H4 (cell line): ENCODE results near the gene ACRBP. TPM values are rescaled to one million over a fixed set of nuclear protein-coding genes. Genes with fewer than 3 reads are reported as not detected.

Source experiments
- total RNA-seq: library from RNA; depleted of rRNA; stranded (reverse); fragments of >200 nt; shearing (Covaris generic); gene quantifications from 2 replicates; pipeline ENCODE4 v1.2.3, GENCODE V29; 2014; rRNA removed

ACRBP gene
- total RNA-seq, 1 experiment from 2014 or later = not detected

Other genes with a start within 250 kb of the ACRBP start
- not detected in 2 replicates for gene CD27, start 202.5 kb downstream of the ACRBP start, total RNA-seq
- 8.6 and 20.5 TPM in 2 replicates for gene TAPBPL, start 195.4 kb downstream of the ACRBP start, total RNA-seq
- gene VAMP1, start 176.8 kb downstream of the ACRBP start, total RNA-seq = 2.8 and 4.1 TPM in 2 replicates
- gene MRPL51, start 154.2 kb downstream of the ACRBP start, total RNA-seq = 286 and 368 TPM in 2 replicates
- gene NCAPD2, start 153.3 kb downstream of the ACRBP start, total RNA-seq = 126 and 187 TPM in 2 replicates
- gene GAPDH, start 112.9 kb downstream of the ACRBP start, total RNA-seq = 9,561 and 11,555 TPM in 2 replicates
- 2.1 and 5.4 TPM in 2 replicates for gene IFFO1, start 91.4 kb downstream of the ACRBP start, total RNA-seq
- gene NOP2, start 79.1 kb downstream of the ACRBP start, total RNA-seq = 64.3 and 90.3 TPM in 2 replicates
- gene CHD4, start 40.1 kb downstream of the ACRBP start, total RNA-seq = 242 and 246 TPM in 2 replicates
- gene LPAR5, start 11.5 kb downstream of the ACRBP start, total RNA-seq = 0.04 TPM in 1 of 2 replicates, not detected in the other
- gene ING4, start 15.7 kb upstream of the ACRBP start, total RNA-seq = 57.8 and 65.7 TPM in 2 replicates
- gene ZNF384, start 41.9 kb upstream of the ACRBP start, total RNA-seq = 21.2 and 23.6 TPM in 2 replicates
- gene PIANP, start 53.4 kb upstream of the ACRBP start, total RNA-seq = not detected in 2 replicates
- 93.8 and 93.9 TPM in 2 replicates for gene COPS7A, start 76.6 kb upstream of the ACRBP start, total RNA-seq
- 314 and 332 TPM in 2 replicates for gene MLF2, start 105.7 kb upstream of the ACRBP start, total RNA-seq
- gene PTMS, start 118.9 kb upstream of the ACRBP start, total RNA-seq = 122 and 133 TPM in 2 replicates
- 0.06 TPM in 1 of 2 replicates, not detected in the other for gene LAG3, start 125.1 kb upstream of the ACRBP start, total RNA-seq
- 0.12 TPM in 1 of 2 replicates, not detected in the other for gene CD4, start 142.1 kb upstream of the ACRBP start, total RNA-seq
- 8.5 and 13.8 TPM in 2 replicates for gene GPR162, start 174.4 kb upstream of the ACRBP start, total RNA-seq
- 29.5 and 35.2 TPM in 2 replicates for gene P3H3, start 181.0 kb upstream of the ACRBP start, total RNA-seq
- 0.12 and 1.0 TPM in 2 replicates for gene GNB3, start 193.5 kb upstream of the ACRBP start, total RNA-seq
- gene CDCA3, start 203.9 kb upstream of the ACRBP start, total RNA-seq = 75.3 and 101 TPM in 2 replicates
- 86.2 and 91.4 TPM in 2 replicates for gene USP5, start 204.7 kb upstream of the ACRBP start, total RNA-seq
- gene TPI1, start 220.1 kb upstream of the ACRBP start, total RNA-seq = 2,242 and 2,549 TPM in 2 replicates
- gene SPSB2, start 225.9 kb upstream of the ACRBP start, total RNA-seq = 10.8 TPM in 2 replicates